ENCODE results near the gene ENPP1.

Gene ENPP1

DNA sequence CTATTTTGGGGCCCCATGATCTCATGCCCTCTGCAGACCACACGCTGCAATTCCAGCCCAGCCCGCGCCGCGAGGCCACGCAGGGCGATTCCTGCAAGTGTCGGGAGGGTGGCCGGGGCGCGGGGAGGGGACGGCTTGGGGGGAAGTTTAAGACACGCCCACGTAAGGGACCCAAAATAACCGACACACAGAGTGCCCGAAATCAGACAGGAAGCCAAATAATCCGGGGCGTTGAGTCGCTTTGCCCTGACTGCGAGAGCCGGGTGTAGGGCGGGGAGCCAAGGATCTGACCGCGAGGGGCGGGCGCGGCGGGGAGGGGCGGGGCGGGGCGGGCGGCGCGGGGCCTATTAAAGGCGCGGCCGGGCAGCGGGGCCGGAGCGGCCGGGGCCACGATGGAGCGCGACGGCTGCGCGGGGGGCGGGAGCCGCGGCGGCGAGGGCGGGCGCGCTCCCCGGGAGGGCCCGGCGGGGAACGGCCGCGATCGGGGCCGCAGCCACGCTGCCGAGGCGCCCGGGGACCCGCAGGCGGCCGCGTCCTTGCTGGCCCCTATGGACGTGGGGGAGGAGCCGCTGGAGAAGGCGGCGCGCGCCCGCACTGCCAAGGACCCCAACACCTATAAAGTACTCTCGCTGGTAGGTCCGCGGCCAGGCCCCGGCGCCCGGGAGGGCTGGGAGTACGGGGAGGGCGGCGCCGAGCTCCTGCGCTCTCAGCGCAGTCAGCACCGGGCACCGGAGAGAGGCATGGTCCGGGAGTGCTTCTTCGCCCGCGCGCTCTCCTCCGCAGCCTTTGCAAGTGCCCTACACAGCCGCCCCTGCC is at the start of gene ENPP1:
Gene ENPP1 (plus strand): TSS at position 377 of the 816 bp plus-strand sequence. CDS start 16 bp downstream, at position 393.
- ATAC-seq (peak; percentile 72), DNase-seq (peak; percentile 55)

DNA sequence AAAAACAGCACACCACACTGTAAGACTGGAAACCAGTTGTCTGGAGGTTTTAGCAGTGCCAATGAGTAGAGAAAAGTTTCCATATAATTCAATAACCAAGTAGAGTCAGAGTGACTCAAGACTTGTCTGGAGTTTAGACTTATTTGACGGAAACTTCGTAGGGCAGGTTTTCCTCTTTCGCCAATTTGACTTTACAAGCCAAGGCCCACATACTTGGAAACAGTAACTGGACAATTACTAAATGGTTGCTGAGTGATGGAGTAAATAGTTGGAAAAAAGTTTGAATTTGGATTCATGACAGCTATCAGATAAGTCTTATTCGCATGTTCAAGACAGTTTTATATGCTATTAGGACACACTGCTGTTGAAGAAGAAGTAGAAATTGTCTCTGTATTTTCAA is 48.9 kb upstream of the ENPP1 start:
- DNase-seq (no peak), ATAC-seq (no peak)

GRCh38 chr6:131761060-131761761 is 46.6 kb upstream of the ENPP1 start:
- DNase-seq (no peak), ATAC-seq (no peak)

DNA sequence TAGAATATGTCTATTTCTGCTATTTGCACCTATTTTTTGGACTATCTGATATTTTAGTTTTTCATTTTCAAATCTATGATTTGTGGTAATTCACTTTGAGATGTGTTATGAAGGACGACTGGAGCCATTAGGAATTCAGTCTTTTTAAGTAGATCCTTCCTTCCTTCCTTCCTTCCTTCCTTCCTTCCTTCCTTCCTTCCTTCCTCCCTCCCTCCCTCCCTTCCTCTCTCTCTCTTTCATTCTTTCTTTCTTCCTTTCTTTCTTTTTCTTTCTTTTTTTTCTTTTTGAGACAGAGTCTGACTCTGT is 46.1 kb upstream of the ENPP1 start:
- no peak for ATAC-seq
- no peak for DNase-seq

DNA sequence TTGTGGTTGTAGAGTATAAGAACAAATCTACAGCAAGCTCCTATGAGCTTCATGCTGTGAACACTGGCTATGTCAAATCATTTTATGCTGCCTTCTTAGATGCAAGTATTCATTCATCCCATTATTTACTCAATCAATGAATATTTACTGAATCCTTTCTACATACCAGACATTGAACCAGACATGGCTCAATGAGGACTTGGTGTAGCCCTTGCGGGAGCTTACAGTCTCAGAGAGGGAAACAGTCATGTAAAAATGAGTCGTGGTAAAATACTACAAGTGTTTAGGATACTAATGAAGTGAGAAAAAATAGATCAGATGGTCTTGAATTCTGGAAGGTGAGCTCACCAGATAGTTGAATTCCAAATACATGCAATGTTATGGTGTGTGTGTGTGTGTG is 44.8 kb upstream of the ENPP1 start:
- ATAC-seq, result no peak
- DNase-seq, result no peak

- ATAC-seq, result no peak
- no peak for DNase-seq
Observed at GRCh38 chr6:131763749-131764148, 44.1 kb upstream of the ENPP1 start.

DNA sequence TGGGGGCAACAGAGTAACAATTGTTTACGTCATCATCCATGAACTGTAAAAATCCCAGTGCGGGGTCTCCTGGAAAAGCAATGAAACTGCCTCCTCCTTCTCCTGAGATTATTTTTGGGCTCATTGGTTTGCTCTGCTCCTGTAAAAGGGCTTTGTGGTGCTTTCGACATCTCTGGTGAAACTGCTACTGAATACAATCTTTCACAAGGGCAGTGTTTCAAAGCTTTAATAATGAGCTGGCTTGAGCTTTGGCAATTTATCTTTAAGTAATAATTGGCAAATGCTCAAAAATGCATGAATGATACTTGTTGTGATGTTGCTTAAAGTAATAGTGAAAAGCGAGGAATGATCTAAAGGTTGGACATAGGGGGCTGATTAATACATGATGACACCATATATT is 43.5 kb upstream of the ENPP1 start:
- no peak for ATAC-seq
- no peak for DNase-seq

DNA sequence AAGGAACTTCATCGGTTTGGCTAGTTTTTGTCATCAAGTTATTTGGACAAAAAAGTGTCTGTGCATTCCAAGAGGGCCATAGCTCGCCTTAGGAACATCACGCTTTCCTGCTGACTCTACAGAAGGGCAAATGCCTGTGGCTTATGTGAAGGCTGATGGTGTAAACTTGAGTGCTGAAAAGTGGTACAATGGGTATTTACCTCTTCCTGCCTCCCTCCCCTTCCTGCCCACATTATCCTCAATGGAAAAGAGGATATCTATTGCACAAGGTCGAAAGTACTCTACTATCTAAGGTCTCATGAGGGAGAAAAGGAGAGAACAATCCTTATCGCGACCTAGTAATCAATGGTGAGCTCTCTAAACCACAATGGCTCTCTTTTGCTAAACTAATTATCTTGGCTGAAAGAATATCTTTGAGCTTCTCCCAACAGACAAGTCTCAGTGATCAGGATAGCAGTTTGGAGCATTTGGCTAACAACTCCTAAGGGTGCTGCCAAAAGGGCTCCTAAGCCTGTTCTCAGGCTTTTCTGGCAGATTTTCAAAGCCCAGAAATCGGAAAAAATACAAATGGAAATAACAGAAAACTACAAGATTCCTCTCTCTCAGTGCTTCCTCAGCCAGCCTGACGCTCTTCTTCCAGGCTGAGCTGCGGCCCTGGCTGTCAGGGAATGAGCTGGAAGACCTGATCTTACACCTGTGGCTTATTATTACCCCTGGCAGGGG is 42.6 kb upstream of the ENPP1 start:
- DNase-seq (no peak), ATAC-seq (no peak)

- DNase-seq (no peak), ATAC-seq (no peak)
Observed at GRCh38 chr6:131765804-131766135, 42.0 kb upstream of the ENPP1 start.

- ATAC-seq (no peak), DNase-seq (no peak)
Observed at GRCh38 chr6:131766631-131767030, 41.2 kb upstream of the ENPP1 start.

- DNase-seq, result no peak
- ATAC-seq, result no peak
Observed at GRCh38 chr6:131768964-131769363, 38.9 kb upstream of the ENPP1 start.

DNA sequence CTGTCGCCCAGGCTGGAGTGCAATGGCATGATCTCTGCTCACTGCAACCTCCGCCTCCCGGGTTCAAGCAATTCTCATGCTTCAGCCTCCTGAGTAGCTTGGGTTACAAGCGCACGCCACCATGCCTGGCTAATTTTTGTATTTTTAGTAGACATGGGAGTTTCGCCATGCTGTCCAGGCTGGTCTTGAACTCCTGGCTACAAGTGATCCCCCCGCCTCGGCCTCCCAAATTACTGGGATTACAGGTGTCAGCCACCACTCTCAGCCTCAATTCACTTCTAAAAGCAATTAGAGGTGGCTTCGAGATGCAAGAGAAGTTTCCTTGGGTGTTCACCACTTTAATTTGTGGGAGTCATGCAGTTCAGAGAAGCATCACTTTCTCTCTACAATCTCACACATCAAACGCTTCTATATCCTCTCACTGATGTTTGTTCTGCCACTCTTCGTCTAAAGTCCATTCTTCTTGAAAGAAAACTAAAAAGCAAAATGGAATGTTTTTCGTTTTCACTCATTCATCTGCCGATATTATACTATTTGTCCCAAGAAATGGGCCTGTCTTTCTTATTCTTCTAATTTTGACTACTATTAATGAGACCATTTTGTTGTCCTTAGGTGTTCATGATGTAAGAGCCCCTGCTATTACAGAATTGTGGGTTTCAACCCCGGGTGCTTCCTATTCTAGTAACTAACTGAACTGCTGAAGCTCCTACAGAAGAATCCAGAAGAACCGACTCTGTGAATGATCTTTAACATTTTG is 38.3 kb upstream of the ENPP1 start:
- ATAC-seq, result no peak
- no peak for DNase-seq

DNA sequence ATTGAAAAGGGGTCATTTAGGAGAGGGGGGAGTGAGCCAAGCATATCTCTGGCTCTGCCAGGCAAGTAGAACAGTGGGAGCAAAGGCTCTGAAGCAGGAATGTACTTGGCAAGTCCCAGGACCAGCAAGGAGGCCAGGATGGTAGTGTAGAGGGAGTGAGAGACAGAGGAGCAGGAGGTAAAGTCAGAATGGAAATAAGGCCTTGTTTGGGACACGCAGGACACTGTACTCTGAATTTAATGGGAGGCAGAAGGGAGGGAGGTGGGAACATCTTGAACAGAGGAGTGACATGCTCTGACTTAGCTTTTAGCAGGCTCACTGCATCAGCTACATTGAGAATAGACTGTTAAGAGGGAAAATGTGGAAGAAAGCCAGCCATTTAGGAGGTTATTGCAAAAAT is 37.0 kb upstream of the ENPP1 start:
- no peak for ATAC-seq
- DNase-seq, result no peak

GRCh38 chr6:131773284-131773950 is 34.4 kb upstream of the ENPP1 start:
- DNase-seq, result no peak
- ATAC-seq, result no peak

DNA sequence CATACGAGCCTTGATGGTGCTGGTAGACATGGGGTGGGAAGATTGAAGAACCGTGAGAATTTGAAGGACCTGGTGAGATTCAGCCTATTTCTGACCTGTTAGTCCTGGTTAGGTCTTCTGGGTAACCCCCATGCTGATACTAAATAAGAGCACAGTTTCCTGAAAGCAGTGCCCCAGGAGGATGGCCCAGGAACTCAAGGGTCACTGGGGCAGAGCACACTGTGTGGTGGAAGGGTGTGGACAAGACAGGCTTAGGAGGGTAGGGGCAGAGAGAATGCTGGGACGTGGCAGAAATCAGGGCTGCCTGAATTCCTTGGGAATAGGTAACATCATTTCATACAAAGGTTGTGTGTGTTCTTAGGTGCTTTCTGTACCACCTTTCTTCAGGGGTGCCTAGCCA is 31.9 kb upstream of the ENPP1 start:
- no peak for DNase-seq
- no peak for ATAC-seq

GRCh38 chr6:131776985-131777384 is 30.8 kb upstream of the ENPP1 start:
- DNase-seq (no peak), ATAC-seq (no peak)

DNA sequence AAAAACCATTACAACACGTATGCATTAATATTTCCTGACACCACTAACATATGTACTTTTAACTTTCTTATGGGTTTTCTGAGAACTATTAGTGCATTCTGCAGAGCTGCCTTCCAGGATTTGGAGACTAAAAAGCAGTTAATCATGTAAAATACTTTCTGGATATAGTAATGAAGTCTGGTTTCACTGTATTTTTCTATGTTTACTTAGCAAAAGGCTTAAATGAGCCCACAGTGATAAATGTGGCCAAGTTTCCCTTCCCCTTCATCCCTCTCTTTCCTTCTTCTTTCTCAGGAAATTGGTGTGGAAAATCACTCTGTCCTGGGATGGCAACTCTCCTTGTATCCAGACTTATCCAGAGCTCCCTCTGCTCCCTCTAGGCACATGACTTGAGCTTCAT is 29.7 kb upstream of the ENPP1 start:
- ATAC-seq (no peak), DNase-seq (no peak)

GRCh38 chr6:131779304-131779703 is 28.5 kb upstream of the ENPP1 start:
- ATAC-seq (no peak), DNase-seq (no peak)

DNA sequence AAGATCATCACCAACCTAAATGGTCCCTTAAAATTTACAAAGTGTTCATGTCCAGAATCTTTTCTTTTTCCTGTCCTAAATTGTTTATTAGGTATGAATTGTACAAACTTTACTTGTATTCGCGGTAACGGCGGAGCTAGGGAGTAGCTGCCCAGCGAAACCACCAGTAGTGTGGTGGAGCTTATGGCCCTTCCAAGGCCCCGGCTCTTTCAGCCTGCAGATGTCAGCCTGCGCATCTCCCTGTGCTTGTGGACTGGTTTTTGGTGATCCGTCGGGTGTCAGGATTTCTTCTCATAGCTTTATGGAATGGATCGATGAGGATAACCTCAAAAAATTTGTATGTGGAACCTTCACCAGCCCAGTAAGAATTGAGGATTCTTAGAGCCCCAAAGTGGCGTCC is 27.2 kb upstream of the ENPP1 start:
- ATAC-seq (no peak), DNase-seq (no peak)

DNA sequence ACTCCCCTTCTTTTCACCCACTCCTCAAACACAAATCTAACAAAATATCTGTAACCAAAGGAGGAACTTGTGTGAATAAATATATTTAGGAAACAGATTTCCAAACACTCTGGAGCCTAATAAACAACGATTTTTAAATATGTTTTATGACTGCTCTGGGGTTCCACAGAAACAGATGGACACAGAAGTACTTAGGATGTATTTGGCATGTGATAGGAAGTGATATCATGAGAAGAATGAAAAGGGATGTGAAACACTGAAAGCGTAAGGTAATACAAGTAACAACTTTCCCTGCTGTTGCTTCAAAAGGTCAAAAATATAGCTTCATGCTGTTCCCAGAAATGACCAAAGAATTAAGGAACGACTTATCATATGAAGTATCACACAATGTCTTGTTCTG is 26.1 kb upstream of the ENPP1 start:
- ATAC-seq (no peak), DNase-seq (no peak)

- no peak for ATAC-seq
- DNase-seq, result no peak
Observed at GRCh38 chr6:131782764-131783163, 25.1 kb upstream of the ENPP1 start.

GRCh38 chr6:131784561-131784960 is 23.3 kb upstream of the ENPP1 start:
- ATAC-seq, result no peak
- DNase-seq, result no peak
